ENCODE results near the gene CRISP1. TPM values are rescaled to one million over a fixed set of nuclear protein-coding genes. Genes with fewer than 3 reads are reported as not detected.

Gene CRISP1
- polyA plus RNA-seq, 1 donor from 2014 or later: not detected

GRCh38 chr6:49892280-49892679, 25.9 kb upstream of the CRISP1 start:
- Histone ChIP-seq H3K4me3 (ENCODE audit: low read length) (no peak overlapping the region), H2AFZ (ENCODE audit: low read depth, low read length) (no peak overlapping the region), H3F3A (ENCODE audit: insufficient read depth, low read length, poor library complexity, severe bottlenecking) (no peaks in the 10 kb centered on the region), H3K9ac (ENCODE audit: low read length) (no peak overlapping the region), H3K27me3 (ENCODE audit: insufficient read depth, low read depth, low read length) (no peaks in the 10 kb centered on the region), H3K9me2 (ENCODE audit: insufficient read depth, low read length) (no peaks in the 10 kb centered on the region), H3K9me3 (ENCODE audit: low read length) (no peaks in the 10 kb centered on the region), H4K20me1 (ENCODE audit: insufficient read depth) (no peaks in the 10 kb centered on the region), H3K27ac (ENCODE audit: low read length) (no peak overlapping the region), H3K79me2 (replicated peaks; ENCODE audit: insufficient read depth, low read length) (no peaks in the 10 kb centered on the region), H3K36me3 (ENCODE audit: insufficient read depth, low read length) (no peaks in the 10 kb centered on the region), H3K4me2 (ENCODE audit: low read length) (no peak overlapping the region)
- no peak for TF ChIP-seq MXI1 (conservative IDR thresholded peaks at IDR 0.05; ENCODE audit: poor library complexity, severe bottlenecking)
- no peak for TF ChIP-seq POLR2AphosphoS5 (IDR thresholded peaks at IDR 0.05)
- no peak for TF ChIP-seq REST (IDR thresholded peaks at IDR 0.05; ENCODE audit: borderline replicate concordance)
- TF ChIP-seq CTCF (IDR thresholded peaks at IDR 0.05; ENCODE audit: poor library complexity, severe bottlenecking): no peak
- TF ChIP-seq RAD21 (conservative IDR thresholded peaks at IDR 0.05): no peak
- TF ChIP-seq EP300 (conservative IDR thresholded peaks at IDR 0.05; ENCODE audit: poor library complexity, severe bottlenecking): no peak
- no peak for TF ChIP-seq EZH2 (IDR thresholded peaks at IDR 0.05; ENCODE audit: borderline replicate concordance, insufficient read depth, low read length, poor library complexity, severe bottlenecking)
- no peak for TF ChIP-seq TAF1 (IDR thresholded peaks at IDR 0.05; ENCODE audit: low read depth)
- no peak for TF ChIP-seq SMC3 (conservative IDR thresholded peaks at IDR 0.05; ENCODE audit: poor library complexity)

GRCh38 chr6:49890988-49891387, 24.7 kb upstream of the CRISP1 start:
- Histone ChIP-seq H3K36me3 (ENCODE audit: insufficient read depth, low read length) (no peaks in the 10 kb centered on the region), H3K9me3 (ENCODE audit: low read length) (no peaks in the 10 kb centered on the region), H3K27me3 (ENCODE audit: insufficient read depth, low read depth, low read length) (no peaks in the 10 kb centered on the region), H3F3A (ENCODE audit: insufficient read depth, low read length, poor library complexity, severe bottlenecking) (no peaks in the 10 kb centered on the region), H4K20me1 (ENCODE audit: insufficient read depth) (no peaks in the 10 kb centered on the region), H3K4me3 (ENCODE audit: low read length) (no peak overlapping the region), H3K79me2 (replicated peaks; ENCODE audit: insufficient read depth, low read length) (no peaks in the 10 kb centered on the region), H3K4me2 (ENCODE audit: low read length) (no peak overlapping the region), H3K9me2 (ENCODE audit: insufficient read depth, low read length) (no peaks in the 10 kb centered on the region), H2AFZ (ENCODE audit: low read depth, low read length) (no peak overlapping the region), H3K9ac (ENCODE audit: low read length) (no peak overlapping the region), H3K27ac (ENCODE audit: low read length) (no peak overlapping the region)
- TF ChIP-seq REST (IDR thresholded peaks at IDR 0.05; ENCODE audit: borderline replicate concordance) (no peak), EZH2 (IDR thresholded peaks at IDR 0.05; ENCODE audit: borderline replicate concordance, insufficient read depth, low read length, poor library complexity, severe bottlenecking) (no peak), RAD21 (conservative IDR thresholded peaks at IDR 0.05) (no peak), MXI1 (conservative IDR thresholded peaks at IDR 0.05; ENCODE audit: poor library complexity, severe bottlenecking) (no peak), EP300 (conservative IDR thresholded peaks at IDR 0.05; ENCODE audit: poor library complexity, severe bottlenecking) (no peak), SMC3 (conservative IDR thresholded peaks at IDR 0.05; ENCODE audit: poor library complexity) (no peak), TAF1 (IDR thresholded peaks at IDR 0.05; ENCODE audit: low read depth) (no peak), POLR2AphosphoS5 (IDR thresholded peaks at IDR 0.05) (no peak), CTCF (IDR thresholded peaks at IDR 0.05; ENCODE audit: poor library complexity, severe bottlenecking) (no peak)

All from neural cell (in vitro differentiated cells).